C4-2B (cell line): ENCODE data around the gene B4GALNT2.
"Not testable (repeated sequence)": the region's sequence is repeated elsewhere in the genome, so short reads cannot be mapped to it uniquely, and the experiment has no call there.

Experiments used
- H3K27ac ChIP-seq: fragments of 450-650 bp; 2 replicates; pipeline ENCODE4 v1.5.1; 2017
- ZFX ChIP-seq: fragments of 450-650 bp; IDR thresholded peaks from 2 replicates; pipeline ENCODE4 v1.6.1; 2017
- TF ChIP-seq, protein P1 (sequence below): fragments of 450-650 bp; conservative IDR thresholded peaks from 2 replicates; pipeline ENCODE4 v1.5.1; 2017; ENCODE audit warnings: mild to moderate bottlenecking

B4GALNT2 gene, protein sequence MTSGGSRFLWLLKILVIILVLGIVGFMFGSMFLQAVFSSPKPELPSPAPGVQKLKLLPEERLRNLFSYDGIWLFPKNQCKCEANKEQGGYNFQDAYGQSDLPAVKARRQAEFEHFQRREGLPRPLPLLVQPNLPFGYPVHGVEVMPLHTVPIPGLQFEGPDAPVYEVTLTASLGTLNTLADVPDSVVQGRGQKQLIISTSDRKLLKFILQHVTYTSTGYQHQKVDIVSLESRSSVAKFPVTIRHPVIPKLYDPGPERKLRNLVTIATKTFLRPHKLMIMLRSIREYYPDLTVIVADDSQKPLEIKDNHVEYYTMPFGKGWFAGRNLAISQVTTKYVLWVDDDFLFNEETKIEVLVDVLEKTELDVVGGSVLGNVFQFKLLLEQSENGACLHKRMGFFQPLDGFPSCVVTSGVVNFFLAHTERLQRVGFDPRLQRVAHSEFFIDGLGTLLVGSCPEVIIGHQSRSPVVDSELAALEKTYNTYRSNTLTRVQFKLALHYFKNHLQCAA

DNA sequence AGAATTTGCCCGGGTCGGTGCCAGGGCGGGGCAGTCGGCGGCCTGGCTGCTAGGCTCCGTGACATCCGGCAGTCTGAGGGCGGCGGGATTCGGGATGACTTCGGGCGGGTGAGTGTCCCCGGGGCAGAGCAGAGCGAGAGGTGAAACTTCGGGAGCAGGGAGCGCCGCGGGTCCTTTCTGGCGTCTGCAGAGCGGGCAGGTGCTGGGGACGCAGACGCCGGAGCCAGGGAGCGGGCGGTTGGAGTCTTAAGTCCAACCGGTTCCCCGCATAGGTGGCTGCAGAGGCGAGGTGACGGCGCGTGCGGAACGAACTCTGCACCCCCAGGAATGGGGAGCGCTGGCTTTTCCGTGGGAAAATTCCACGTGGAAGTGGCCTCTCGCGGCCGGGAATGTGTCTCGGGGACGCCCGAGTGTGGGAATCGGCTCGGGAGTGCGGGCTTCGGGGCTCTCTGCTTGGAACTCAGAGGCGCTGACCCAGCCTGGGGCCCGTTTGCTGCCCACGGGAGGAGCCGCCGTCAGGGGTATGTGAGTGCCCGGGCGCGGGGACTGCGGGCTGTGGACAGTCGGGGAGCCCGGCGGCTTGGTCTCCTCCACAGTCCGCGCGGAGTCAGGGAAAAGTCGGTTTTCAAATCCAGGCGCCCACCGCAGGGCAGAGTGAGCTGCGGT, at the start of gene B4GALNT2:
TSS of gene B4GALNT2 (plus strand) at position 71 of the 666 bp plus-strand sequence. CDS start at position 95, 24 bp downstream.
- TF ChIP-seq, protein P1, sequence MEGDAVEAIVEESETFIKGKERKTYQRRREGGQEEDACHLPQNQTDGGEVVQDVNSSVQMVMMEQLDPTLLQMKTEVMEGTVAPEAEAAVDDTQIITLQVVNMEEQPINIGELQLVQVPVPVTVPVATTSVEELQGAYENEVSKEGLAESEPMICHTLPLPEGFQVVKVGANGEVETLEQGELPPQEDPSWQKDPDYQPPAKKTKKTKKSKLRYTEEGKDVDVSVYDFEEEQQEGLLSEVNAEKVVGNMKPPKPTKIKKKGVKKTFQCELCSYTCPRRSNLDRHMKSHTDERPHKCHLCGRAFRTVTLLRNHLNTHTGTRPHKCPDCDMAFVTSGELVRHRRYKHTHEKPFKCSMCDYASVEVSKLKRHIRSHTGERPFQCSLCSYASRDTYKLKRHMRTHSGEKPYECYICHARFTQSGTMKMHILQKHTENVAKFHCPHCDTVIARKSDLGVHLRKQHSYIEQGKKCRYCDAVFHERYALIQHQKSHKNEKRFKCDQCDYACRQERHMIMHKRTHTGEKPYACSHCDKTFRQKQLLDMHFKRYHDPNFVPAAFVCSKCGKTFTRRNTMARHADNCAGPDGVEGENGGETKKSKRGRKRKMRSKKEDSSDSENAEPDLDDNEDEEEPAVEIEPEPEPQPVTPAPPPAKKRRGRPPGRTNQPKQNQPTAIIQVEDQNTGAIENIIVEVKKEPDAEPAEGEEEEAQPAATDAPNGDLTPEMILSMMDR: no peak
- no peak for TF ChIP-seq ZFX

DNA sequence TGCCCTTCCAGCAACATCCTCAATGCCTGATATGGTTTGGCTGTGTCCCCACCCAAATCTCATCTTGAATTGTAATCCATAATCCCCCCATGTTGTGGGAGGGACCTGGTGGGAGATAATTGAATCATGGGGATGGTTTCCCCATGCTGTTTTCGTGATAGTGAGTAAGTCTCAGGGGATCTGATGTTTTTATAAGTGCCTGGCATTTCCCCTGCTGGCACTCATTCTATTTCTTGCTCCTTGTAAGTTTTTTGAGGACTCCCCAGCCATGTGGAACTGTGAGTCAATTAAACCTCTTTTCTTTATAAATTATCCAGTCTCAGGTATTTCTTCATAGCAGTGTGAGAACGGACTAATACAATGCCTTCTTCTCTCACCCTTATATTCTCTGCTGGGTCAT, 47.5 kb upstream of the B4GALNT2 start:
- not testable (repeated sequence) for H3K27ac ChIP-seq

More for the DNA sequence above, at the start of gene B4GALNT2:
- no peak within 1 kb of the TSS for H3K27ac ChIP-seq

DNA sequence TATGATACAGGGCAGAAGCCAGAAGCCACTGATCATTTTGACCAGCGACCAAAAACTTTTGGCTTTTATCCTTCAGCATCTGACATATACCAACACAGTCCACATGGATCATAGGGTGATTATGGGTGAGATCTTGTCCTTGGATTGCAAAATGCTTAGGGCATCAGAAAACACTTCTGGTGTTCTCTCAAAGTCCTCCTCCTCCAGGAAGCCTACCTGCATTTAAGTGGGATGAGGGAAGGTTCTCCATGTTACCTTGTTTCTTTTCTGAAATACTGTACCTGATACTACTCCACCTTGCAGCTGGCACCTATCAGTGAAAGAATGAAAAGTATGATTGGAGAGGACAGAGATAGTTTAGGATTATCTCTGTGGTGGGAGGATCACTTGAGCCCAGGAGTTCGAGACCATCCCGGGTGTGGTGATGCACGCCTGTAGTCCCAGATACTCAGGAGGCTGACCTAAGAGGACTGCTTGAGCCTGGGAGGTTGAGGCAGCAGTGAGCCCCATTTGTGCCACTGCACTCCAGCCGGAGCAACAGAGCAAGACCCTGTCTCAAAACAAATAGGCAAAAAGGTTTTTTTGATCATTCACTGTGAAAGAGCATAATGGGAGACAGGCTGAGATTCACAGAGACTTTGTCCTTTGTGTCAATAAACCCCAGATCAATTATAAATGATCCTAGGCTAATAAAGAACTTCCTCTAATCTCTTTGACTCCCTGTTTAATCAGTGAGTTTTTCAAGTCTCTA, 46.8 kb upstream of the B4GALNT2 start:
- no peak for TF ChIP-seq ZFX
- TF ChIP-seq, protein P1: no peak
- H3K27ac ChIP-seq: no peak overlapping the region

DNA sequence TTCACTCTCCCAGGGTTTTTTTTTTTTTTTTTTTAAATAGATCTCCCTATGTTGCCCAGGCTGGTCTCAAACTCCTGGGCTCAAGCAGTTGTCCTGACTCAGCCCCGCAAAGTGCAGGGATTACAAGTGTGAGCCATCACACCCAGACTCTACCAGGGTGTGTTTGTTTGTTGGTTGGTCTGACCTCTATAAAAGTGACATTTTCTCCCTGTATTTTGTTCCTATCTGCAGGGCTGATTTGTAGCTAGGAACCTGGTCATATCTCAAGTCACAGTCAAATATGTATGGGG, 46.3 kb upstream of the B4GALNT2 start:
- TF ChIP-seq, protein P1: no peak
- no peak for TF ChIP-seq ZFX
- H3K27ac ChIP-seq: no peak overlapping the region

DNA sequence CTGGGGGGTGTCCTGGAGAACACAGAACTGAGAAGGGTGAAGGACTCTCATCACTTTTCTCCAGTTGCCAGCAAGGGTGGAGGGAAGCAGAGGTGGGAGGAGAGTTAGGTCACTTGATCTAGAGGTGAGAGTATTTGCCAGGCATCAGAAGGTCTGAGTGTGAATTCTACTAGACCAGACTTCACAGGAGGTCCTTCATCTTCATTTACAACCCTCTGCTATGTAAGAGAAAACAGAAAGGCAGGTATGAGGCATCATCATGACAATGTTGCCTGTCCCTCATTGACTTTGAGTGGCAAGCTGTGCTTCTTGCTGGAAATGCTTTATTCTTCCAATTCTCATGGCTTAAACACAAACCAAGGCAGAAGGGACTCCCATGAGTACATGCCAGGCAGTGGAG, 45.9 kb upstream of the B4GALNT2 start:
- no peak overlapping the region for H3K27ac ChIP-seq

DNA sequence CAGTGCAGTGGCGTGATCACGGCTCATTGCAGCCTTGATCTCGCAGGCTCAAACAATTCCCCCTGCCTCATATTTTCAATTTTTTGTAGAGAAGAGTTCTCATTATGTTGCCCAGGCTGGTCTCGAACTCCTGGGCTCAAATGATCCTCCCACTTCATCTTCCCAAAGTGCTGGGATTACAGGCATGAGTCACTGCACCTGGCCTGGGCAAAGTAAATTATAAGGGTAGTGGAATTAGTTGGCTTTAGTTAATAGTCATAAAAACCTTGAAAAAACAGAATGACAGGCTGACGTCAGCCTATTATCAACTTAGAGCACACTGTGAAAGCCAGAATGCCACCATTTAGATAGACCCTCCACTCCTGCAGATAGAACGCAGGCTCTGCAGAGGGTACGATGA, 43.5 kb upstream of the B4GALNT2 start:
- no peak overlapping the region for H3K27ac ChIP-seq
- TF ChIP-seq, protein P1: no peak
- no peak for TF ChIP-seq ZFX

More for the DNA sequence above, 45.9 kb upstream of the B4GALNT2 start:
- no peak for TF ChIP-seq ZFX
- TF ChIP-seq, protein P1: no peak

DNA sequence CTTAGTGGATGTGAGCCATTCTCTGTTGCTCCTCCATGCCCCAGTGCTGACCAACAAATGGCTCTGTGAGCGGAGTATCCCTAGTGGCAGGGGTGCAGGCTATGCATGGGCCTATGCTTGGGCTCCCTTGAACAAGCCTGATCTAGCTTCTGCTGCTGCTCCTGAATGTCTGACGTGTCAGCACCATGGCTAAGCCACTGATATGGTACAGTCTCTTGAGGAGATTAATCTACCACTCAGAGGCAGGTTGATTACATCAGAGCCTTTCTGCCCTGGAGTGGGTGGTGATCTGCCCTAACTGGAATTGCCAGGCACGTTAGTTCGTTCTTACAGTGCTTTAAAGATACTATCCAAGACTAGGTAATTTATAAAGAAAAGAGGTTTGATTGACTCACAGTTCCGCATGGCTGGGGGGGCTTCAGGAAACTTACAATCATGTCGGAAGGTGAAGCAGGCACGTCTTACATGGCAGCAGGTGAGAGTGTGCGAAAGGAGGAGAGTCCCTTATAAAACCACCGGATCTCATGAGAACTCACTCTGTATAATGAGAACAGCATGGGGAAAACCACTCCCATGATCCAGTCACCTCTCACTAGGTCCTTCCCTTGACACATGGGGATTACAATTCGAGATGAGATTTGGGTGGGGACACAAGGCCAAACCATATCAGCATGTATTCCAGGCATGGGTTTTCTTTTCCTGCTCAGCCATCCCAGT, 41.5 kb upstream of the B4GALNT2 start:
- no peak overlapping the region for H3K27ac ChIP-seq

More for the DNA sequence above, 41.5 kb upstream of the B4GALNT2 start:
- TF ChIP-seq, protein P1: no peak
- no peak for TF ChIP-seq ZFX
